Duodenal mucosa (tissue), 2 donors: ENCODE results near the gene INCA1.
A peak's percentile ranks its signal among the peaks of the same experiment; 100 is the strongest.

Experiments
- H3K27ac ChIP-seq: one replicate; pipeline ENCODE4 v1.7.0; 2013; ENCODE audit warnings: low read depth, low read length
- H3K27me3 ChIP-seq, 2 donors: one replicate each; pipeline ENCODE4 v1.7.0; 2013; ENCODE audit warnings: low read length in 2 of 2, control low read depth in 1 of 2; ENCODE audit not compliant: insufficient read depth in 2 of 2, control insufficient read depth in 1 of 2
- H3K36me3 ChIP-seq, 2 donors: one replicate each; pipeline ENCODE4 v1.7.0; 2013; ENCODE audit warnings: low read length in 2 of 2, control low read depth in 1 of 2; ENCODE audit not compliant: insufficient read depth in 2 of 2, control insufficient read depth in 1 of 2
- H3K4me1 ChIP-seq, 2 donors: one replicate each; pipeline ENCODE4 v1.7.0; 2013; ENCODE audit warnings: low read length in 2 of 2, control low read depth in 1 of 2; ENCODE audit not compliant: insufficient read depth in 2 of 2, control insufficient read depth in 1 of 2
- H3K4me3 ChIP-seq, 2 donors: one replicate each; pipeline ENCODE4 v1.7.0; 2013; ENCODE audit warnings: low read length in 2 of 2, low read depth in 1 of 2
- H3K9ac ChIP-seq, 2 donors: one replicate each; pipeline ENCODE4 v1.7.0; 2013; ENCODE audit warnings: low read length in 2 of 2, low read depth in 1 of 2
- H3K9me3 ChIP-seq, 2 donors: one replicate each; pipeline ENCODE4 v1.7.0; 2013; ENCODE audit warnings: low read length in 2 of 2, control low read depth in 1 of 2; ENCODE audit not compliant: control insufficient read depth in 1 of 2

Gene INCA1, protein sequence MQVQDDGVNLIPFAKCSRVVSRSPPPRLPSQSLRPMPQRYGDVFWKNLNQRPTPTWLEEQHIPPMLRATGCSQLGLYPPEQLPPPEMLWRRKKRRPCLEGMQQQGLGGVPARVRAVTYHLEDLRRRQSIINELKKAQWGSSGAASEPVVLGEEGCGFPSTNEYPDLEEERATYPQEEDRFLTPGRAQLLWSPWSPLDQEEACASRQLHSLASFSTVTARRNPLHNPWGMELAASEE

DNA sequence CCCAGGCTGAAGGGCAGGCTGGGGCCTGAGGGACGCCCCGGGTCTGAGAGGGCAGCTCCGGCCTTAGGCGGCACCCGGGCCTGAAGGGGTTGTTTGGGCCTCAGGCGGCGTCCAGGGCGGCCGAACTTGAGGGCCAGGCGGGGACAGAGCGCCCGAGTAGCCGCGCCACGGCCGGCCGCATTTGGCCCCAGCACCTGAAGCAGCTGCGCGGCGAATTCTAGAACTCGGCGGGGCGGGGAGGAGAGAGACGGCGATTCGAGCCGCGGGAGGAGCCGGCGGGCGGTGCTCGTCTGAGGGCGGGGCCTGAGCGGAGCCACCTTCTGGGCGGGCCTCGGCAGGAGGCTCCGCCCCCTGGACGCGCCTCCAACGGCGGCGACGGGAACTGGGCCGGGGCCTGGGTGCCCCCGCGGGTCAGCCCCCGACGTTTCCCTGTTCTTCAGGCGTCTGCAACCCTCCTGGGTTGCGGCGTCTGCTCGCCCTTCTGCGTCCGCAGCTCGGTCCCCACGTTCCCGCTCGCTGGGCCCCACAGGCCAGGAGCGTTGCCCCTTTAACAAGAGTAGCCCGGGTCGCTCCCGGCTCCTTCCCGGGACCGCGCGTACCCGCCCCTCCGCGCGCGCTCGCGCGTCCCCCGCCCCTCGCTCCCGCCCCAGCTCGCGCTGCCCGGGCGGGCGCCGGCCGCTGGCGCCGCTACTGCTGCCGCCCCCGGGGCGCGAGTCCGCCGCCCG lies at the start of gene INCA1, which contains the start of gene KIF1C:
Gene INCA1 (minus strand): TSS at position 221 of the 725 bp plus-strand sequence. CDS start 3,085 bp downstream, outside the sequence.
Gene KIF1C (plus strand): TSS at position 649 of the 725 bp plus-strand sequence. CDS start 2,297 bp downstream, outside the sequence.
- Histone ChIP-seq H3K4me3 (peak within 1 kb of the TSS; percentile 98), H3K27ac (peak within 1 kb of the TSS; percentile 90), H3K9ac (peak within 1 kb of the TSS; percentile 87 to 93), H3K4me1 (peaks cover 25 to 27% of the 10 kb centered on the region in 2 donors), H3K36me3 (peaks cover 20% of the 10 kb centered on the region in 2 donors), H3K9me3 (no peaks in the 10 kb centered on the region), H3K27me3 (no peaks in the 10 kb centered on the region)

- H3K27ac ChIP-seq: peak overlapping the region; percentile 3
Observed at GRCh38 chr17:5045496-5045895, 48.2 kb upstream of the INCA1 start.

GRCh38 chr17:5044630-5045029 lies 47.3 kb upstream of the INCA1 start:
- no peaks in the 10 kb centered on the region for H3K36me3 ChIP-seq
- peak overlapping the region in 1 of 2 donors; percentile 32 for H3K9ac ChIP-seq
- no peaks in the 10 kb centered on the region for H3K9me3 ChIP-seq
- peaks cover 21 to 23% of the 10 kb centered on the region in 2 donors for H3K4me1 ChIP-seq
- peak overlapping the region; percentile 3 for H3K27ac ChIP-seq
- H3K27me3 ChIP-seq: no peaks in the 10 kb centered on the region
- peak overlapping the region in 1 of 2 donors; percentile 13 for H3K4me3 ChIP-seq

More at GRCh38 chr17:5045496-5045895, 48.2 kb upstream of the INCA1 start:
- Histone ChIP-seq H3K27me3 (no peaks in the 10 kb centered on the region), H3K4me1 (peaks cover 21 to 26% of the 10 kb centered on the region in 2 donors), H3K9me3 (no peaks in the 10 kb centered on the region), H3K4me3 (no peak overlapping the region), H3K9ac (no peak overlapping the region), H3K36me3 (no peaks in the 10 kb centered on the region)

DNA sequence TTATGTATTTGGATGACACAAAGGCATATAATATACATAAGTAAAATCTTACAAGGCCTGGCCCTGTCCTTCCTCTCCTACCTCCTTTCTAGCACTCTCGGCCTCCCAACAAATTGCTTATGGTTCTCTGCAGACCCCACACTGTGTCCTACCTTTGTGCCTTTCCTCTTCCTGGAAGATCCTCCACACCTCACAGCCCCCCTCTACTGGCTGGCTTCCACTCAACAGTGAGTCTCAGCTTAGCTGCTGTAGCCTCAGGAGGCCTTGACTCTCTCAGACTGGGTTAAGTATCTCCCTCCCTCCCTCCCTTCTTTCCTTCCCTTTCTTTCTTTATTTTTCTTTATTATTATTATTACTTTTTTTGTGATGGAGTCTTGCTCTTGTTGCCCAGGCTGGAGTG lies 46.2 kb upstream of the INCA1 start:
- Histone ChIP-seq H3K27ac (no peak overlapping the region), H3K27me3 (no peaks in the 10 kb centered on the region), H3K9me3 (no peaks in the 10 kb centered on the region), H3K9ac (no peak overlapping the region), H3K4me3 (no peak overlapping the region), H3K4me1 (peaks cover 21 to 22% of the 10 kb centered on the region in 2 donors), H3K36me3 (no peaks in the 10 kb centered on the region)

DNA sequence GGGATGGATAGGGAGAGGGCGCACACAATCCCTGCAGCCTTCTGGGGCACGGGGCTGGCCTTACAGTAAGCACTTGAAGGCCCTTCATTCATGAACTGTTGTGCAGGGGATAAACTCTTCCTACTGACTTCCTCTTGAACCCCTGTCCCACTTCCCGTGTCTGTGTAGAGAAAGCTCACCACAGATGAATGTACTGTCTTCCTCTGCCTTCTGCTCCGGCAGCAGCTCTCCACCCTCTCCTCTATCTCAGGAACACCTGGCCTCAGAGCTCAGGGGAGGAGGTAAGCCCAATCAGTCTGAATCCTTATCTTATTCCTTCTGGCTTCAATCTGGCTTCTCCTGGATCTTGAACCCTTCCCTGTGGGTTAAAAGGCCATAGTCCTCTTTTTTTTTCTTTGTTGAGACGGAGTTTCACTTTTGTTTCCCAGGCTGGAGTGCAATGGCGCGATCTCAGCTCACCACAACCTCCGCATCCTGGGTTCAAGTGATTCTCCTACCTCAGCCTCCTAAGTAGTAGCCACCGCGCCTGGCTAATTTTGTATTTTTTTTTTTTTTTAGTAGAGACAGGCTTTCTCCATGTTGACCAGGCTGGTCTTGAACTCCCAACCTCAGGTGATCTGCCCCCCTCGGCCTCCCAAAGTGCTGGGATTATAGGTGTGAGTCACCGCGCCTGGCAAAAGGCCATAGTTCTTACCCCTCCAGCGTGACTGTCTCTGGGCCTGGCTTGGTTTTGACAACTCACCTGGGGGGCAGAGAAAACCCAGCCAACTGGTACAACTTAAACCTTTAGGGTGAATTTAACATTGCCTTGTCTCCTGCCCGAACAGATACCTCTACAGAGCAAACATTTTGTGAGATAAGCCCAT lies 45.1 kb upstream of the INCA1 start:
- Histone ChIP-seq H3K36me3 (no peaks in the 10 kb centered on the region), H3K4me3 (peak overlapping the region; percentile 58 to 62), H3K27me3 (no peaks in the 10 kb centered on the region), H3K4me1 (peaks cover 18 to 21% of the 10 kb centered on the region in 2 donors), H3K9ac (peak overlapping the region; percentile 26 to 57), H3K9me3 (no peaks in the 10 kb centered on the region), H3K27ac (peak overlapping the region; percentile 30)

DNA sequence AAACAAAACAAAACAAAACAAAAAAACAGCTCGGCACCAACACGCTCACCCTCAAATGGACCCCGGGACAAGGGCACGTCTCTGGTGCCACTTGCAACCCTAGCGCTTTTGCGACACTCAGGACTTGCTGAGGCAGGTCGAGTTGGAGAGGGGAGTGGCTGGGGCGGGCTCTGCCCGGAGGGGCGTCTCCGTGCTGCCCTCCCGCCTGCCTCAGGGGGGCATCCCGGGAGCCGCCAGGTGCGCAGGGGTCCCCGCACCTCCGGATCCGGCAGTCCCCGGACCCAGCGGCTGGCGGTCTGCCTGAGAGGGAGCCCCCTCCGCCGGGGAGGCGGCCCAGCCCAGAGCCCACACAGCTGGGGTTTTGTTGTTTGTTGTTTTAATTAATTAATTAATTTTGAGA lies 38.0 kb upstream of the INCA1 start, which contains the start of gene SLC52A1:
Gene SLC52A1 (minus strand): TSS at position 112 of the 400 bp plus-strand sequence. CDS start 820 bp downstream, outside the sequence.
- H3K4me3 ChIP-seq: peak within 1 kb of the TSS; percentile 55 to 65
- H3K4me1 ChIP-seq: peaks cover 15 to 25% of the 10 kb centered on the region in 2 donors
- no peak within 1 kb of the TSS for H3K27ac ChIP-seq
- H3K9me3 ChIP-seq: no peaks in the 10 kb centered on the region
- H3K36me3 ChIP-seq: no peaks in the 10 kb centered on the region
- H3K27me3 ChIP-seq: no peaks in the 10 kb centered on the region
- peak within 1 kb of the TSS; percentile 48 to 51 for H3K9ac ChIP-seq

DNA sequence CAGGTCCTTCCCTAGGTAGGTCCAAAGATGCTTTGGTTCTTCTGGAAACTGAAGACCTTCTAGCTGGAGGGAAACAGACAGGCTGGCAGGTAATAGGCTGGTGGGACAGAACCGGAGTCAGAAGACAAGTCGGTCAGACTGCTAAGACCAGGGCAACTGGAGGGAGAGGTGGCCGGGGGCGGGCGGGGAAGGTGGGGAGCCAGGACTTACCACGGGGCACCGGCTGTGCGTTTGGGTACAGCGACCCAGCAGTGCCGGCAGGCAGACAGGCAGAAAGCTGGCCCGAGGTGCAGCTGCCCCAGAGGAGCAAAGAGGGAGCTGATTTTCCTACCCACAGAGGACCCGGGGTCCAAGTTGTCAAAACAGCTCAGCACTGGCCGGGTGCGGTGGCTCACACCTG lies 37.3 kb upstream of the INCA1 start:
- H3K27me3 ChIP-seq: no peaks in the 10 kb centered on the region
- no peaks in the 10 kb centered on the region for H3K9me3 ChIP-seq
- no peak overlapping the region for H3K27ac ChIP-seq
- peak overlapping the region; percentile 43 to 48 for H3K9ac ChIP-seq
- peak overlapping the region; percentile 55 to 65 for H3K4me3 ChIP-seq
- no peaks in the 10 kb centered on the region for H3K36me3 ChIP-seq
- H3K4me1 ChIP-seq: peaks cover 16 to 25% of the 10 kb centered on the region in 2 donors

- Histone ChIP-seq H3K9me3 (no peaks in the 10 kb centered on the region), H3K36me3 (no peaks in the 10 kb centered on the region), H3K4me1 (peaks cover 16 to 25% of the 10 kb centered on the region in 2 donors), H3K27me3 (no peaks in the 10 kb centered on the region), H3K9ac (peak overlapping the region; percentile 39 to 46), H3K27ac (no peak overlapping the region), H3K4me3 (peak overlapping the region; percentile 55 to 65)
Observed at GRCh38 chr17:5034063-5034462, 36.7 kb upstream of the INCA1 start.

GRCh38 chr17:5033352-5034015 lies 36.2 kb upstream of the INCA1 start:
- Histone ChIP-seq H3K4me1 (peaks cover 16 to 25% of the 10 kb centered on the region in 2 donors), H3K4me3 (peak overlapping the region; percentile 55 to 65), H3K9me3 (no peaks in the 10 kb centered on the region), H3K36me3 (no peaks in the 10 kb centered on the region), H3K9ac (peak overlapping the region in 1 of 2 donors; percentile 39), H3K27ac (no peak overlapping the region), H3K27me3 (no peaks in the 10 kb centered on the region)
